Naive B cell (primary cell): ENCODE data around the gene CILP2. TPM values are rescaled to one million over a fixed set of nuclear protein-coding genes. Genes with fewer than 3 reads are reported as not detected.

Experiments
- ATAC-seq, 2 donors: fragments of 150-1000 bp; cut with Tn5 transposase; 2 replicates each; pipeline ENCODE4 v1.10.0; 2021; ENCODE audit warnings: low read depth in 2 of 2, mild to moderate bottlenecking in 2 of 2, moderate library complexity in 2 of 2
- DNase-seq: peaks from one replicate; pipeline ENCODE4 v3.0.0; 2022
- H3K27ac Mint-ChIP-seq, 6 donors: one replicate each; pipeline ENCODE4 v1.8.0; 2020 to 2022; ENCODE audit warnings: mild to moderate bottlenecking in 6 of 6, mixed read lengths in 6 of 6, moderate library complexity in 5 of 6, inconsistent platforms in 2 of 6
- H3K27me3 Mint-ChIP-seq, 3 donors: one replicate each; pipeline ENCODE4 v1.8.0; 2021 to 2022; ENCODE audit warnings: mixed read lengths in 3 of 3, mild to moderate bottlenecking in 1 of 3
- H3K36me3 Mint-ChIP-seq, 2 donors: one replicate each; pipeline ENCODE4 v1.8.0; 2020 to 2022; ENCODE audit warnings: mixed read lengths in 2 of 2, inconsistent platforms in 1 of 2, mild to moderate bottlenecking in 1 of 2
- H3K4me1 Mint-ChIP-seq, 3 donors: one replicate each; pipeline ENCODE4 v1.8.0; 2020 to 2022; ENCODE audit warnings: mixed read lengths in 3 of 3, inconsistent platforms in 1 of 3, mild to moderate bottlenecking in 1 of 3, moderate library complexity in 1 of 3
- H3K4me3 Mint-ChIP-seq, 8 donors: one replicate each; pipeline ENCODE4 v1.8.0; 2020 to 2022; ENCODE audit warnings: mild to moderate bottlenecking in 8 of 8, mixed read lengths in 8 of 8, moderate library complexity in 8 of 8, inconsistent platforms in 2 of 8
- H3K9me3 Mint-ChIP-seq, 7 donors: one replicate each; pipeline ENCODE4 v1.8.0; 2020 to 2022; ENCODE audit warnings: mixed read lengths in 7 of 7, mild to moderate bottlenecking in 5 of 7, inconsistent platforms in 2 of 7, moderate library complexity in 1 of 7
- polyA plus RNA-seq, 6 donors: library from polyadenylated mRNA; unstranded; fragments of 300-500 nt; fragmentation: Illumina TruSeq; gene quantifications; one replicate each; pipeline ENCODE4 v1.2.3, GENCODE V29; 2021; ENCODE audit warnings: low read depth in 6 of 6

Gene CILP2
- polyA plus RNA-seq, 6 donors from 2014 or later, result 0.11 TPM; not detected in 5

DNA sequence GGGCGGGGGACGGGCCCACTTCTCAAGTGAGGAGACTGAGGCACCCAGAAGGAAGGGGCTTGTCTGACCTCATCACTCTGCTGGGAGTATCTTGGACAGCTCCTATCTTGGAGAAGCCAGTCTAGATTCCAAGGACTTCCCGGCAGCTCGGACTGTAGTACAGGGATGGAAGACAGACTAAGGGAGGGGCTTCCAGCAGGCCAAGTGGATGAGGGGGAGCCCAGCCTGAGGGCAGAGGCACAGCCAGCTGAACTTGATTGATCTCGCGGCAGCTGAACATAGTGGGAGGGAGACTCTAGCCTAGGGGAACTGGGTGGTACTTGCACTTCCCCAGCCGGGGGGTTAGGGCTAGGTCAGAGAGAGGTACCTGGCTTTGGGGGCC, 711 bp downstream of the CILP2 start:
- Mint-ChIP-seq H3K9me3 (peaks cover 0 to 5% (median 0%) of the 10 kb centered on the region in 7 donors), H3K4me1 (peaks cover 29 to 40% (median 32%) of the 10 kb centered on the region in 3 donors), H3K36me3 (peaks cover 0 to 5% of the 10 kb centered on the region in 2 donors), H3K27ac (no peak overlapping the region), H3K4me3 (peak overlapping the region; percentile 16 to 77 (median 48)), H3K27me3 (peaks cover 15 to 63% (median 46%) of the 10 kb centered on the region in 3 donors)
- DNase-seq, result no peak
- peak in 1 of 2 donors; percentile 18 for ATAC-seq

DNA sequence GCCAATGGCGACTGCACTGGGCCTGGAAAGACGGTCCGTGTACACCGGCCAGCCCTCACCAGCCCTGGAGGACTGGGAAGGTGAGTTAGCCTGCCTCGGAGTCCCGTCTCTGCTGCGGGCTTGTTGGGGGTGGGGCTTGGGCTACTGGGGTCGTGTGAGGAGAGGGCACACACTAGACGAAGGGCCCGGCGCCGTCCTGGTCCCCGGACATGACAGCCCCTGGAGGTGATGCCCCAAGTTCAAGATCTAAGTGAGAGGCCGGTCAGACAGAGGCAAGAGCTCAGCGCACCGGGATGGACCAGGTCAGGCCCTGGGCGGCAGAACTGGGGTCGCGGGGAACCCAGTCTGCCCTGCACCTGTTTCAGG, 1.6 kb downstream of the CILP2 start:
- Mint-ChIP-seq H3K27ac (no peak overlapping the region), H3K4me1 (peaks cover 29 to 34% (median 32%) of the 10 kb centered on the region in 3 donors), H3K36me3 (no peaks in the 10 kb centered on the region), H3K9me3 (peaks cover 0 to 4% (median 0%) of the 10 kb centered on the region in 7 donors), H3K4me3 (peak overlapping the region in 6 of 8 donors; percentile 16 to 73 (median 50)), H3K27me3 (peaks cover 15 to 66% (median 46%) of the 10 kb centered on the region in 3 donors)
- DNase-seq, result no peak
- ATAC-seq, result no peak

- ATAC-seq (peak; percentile 22 to 29), DNase-seq (no peak)
- H3K4me3 Mint-ChIP-seq, result peak overlapping the region in 7 of 8 donors; percentile 66 to 89 (median 78)
- H3K27ac Mint-ChIP-seq, result no peak overlapping the region
- H3K36me3 Mint-ChIP-seq, result no peaks in the 10 kb centered on the region
- H3K9me3 Mint-ChIP-seq, result peaks cover 0 to 4% (median 0%) of the 10 kb centered on the region in 7 donors
- H3K4me1 Mint-ChIP-seq, result peaks cover 29 to 34% (median 32%) of the 10 kb centered on the region in 3 donors
- peaks cover 15 to 66% (median 46%) of the 10 kb centered on the region in 3 donors for H3K27me3 Mint-ChIP-seq
Measured at GRCh38 chr19:19540064-19540714, 2.1 kb downstream of the CILP2 start.

GRCh38 chr19:19540715-19541515, 2.9 kb downstream of the CILP2 start:
- Mint-ChIP-seq H3K9me3 (peaks cover 0 to 4% (median 0%) of the 10 kb centered on the region in 7 donors), H3K27me3 (peaks cover 15 to 66% (median 46%) of the 10 kb centered on the region in 3 donors), H3K4me1 (peaks cover 29 to 34% (median 32%) of the 10 kb centered on the region in 3 donors), H3K4me3 (peak overlapping the region in 7 of 8 donors; percentile 66 to 89 (median 78)), H3K36me3 (no peaks in the 10 kb centered on the region), H3K27ac (no peak overlapping the region)
- ATAC-seq (peak; percentile 63 to 76), DNase-seq (no peak)

DNA sequence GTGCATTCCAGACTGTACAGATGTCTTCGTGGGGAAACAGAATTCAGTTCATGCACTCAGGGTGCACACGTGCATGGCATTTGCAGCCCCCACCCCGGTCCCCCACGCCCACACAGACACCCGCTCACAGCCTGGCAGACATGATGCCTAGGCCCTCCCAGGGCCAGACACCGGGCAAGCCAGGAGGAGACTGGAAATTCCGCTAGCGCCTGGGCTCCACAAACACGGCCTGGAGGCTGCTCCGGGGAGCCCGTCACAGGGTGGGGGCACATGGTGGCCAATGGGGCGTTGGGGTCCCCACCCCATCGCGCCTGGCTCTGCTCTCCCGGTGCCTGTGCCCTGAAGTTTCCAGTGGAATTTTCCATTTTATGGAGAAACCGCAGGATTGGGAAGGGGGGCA, 3.6 kb downstream of the CILP2 start:
- DNase-seq, result no peak
- no peak for ATAC-seq
- Mint-ChIP-seq H3K36me3 (no peaks in the 10 kb centered on the region), H3K4me1 (peaks cover 26 to 34% (median 32%) of the 10 kb centered on the region in 3 donors), H3K27ac (no peak overlapping the region), H3K27me3 (peaks cover 14 to 65% (median 44%) of the 10 kb centered on the region in 3 donors), H3K9me3 (peaks cover 0 to 4% (median 0%) of the 10 kb centered on the region in 7 donors), H3K4me3 (peak overlapping the region in 6 of 8 donors; percentile 30 to 76 (median 43))

DNA sequence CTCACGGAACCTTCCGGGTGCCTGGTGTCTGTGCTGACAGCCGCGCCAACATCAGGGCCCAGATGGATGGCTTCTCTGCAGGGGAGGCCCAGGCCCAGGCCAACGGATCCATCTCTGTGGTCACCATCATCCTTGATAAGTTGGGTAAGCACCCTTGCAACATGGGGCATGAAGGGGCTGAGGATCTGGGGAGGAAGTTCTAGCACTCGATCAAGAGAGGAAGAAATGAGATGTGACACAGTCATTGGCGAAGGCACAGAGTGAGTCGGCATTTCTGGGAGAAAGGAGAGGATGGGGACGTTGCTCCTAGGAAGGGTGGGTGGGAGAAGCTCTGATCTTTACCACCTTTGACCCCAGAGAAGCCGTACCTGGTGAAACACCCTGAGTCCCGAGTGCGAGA, 4.4 kb downstream of the CILP2 start:
- H3K4me3 Mint-ChIP-seq, result peak overlapping the region in 1 of 8 donors; percentile 64

GRCh38 chr19:19543101-19543500, 5.0 kb downstream of the CILP2 start:
- peaks cover 0 to 2% (median 0%) of the 10 kb centered on the region in 7 donors for H3K9me3 Mint-ChIP-seq
- no peak for ATAC-seq
- H3K4me1 Mint-ChIP-seq, result peaks cover 22 to 26% (median 26%) of the 10 kb centered on the region in 3 donors
- DNase-seq, result no peak
- peaks cover 11 to 59% (median 38%) of the 10 kb centered on the region in 3 donors for H3K27me3 Mint-ChIP-seq
- H3K4me3 Mint-ChIP-seq, result peak overlapping the region in 1 of 8 donors; percentile 59
- H3K27ac Mint-ChIP-seq, result no peak overlapping the region
- no peaks in the 10 kb centered on the region for H3K36me3 Mint-ChIP-seq

More for the DNA sequence above, 4.4 kb downstream of the CILP2 start:
- Mint-ChIP-seq H3K4me1 (peaks cover 22 to 30% (median 29%) of the 10 kb centered on the region in 3 donors), H3K36me3 (no peaks in the 10 kb centered on the region), H3K9me3 (peaks cover 0 to 3% (median 0%) of the 10 kb centered on the region in 7 donors), H3K27me3 (peaks cover 11 to 63% (median 38%) of the 10 kb centered on the region in 3 donors), H3K27ac (no peak overlapping the region)
- DNase-seq, result no peak
- ATAC-seq, result no peak

DNA sequence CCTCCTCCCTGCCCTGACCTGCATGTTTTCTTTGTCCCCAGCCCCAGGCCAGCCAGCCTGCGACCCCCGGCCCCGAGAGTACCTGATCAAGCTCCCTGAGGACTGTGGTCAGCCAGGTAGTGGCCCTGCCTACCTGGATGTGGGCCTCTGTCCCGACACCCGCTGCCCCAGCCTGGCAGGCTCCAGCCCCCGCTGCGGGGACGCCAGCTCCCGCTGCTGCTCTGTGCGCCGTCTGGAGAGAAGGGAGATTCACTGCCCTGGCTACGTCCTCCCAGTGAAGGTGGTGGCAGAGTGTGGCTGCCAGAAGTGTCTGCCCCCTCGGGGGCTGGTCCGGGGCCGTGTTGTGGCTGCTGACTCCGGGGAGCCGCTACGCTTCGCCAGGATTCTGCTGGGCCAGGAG, 5.6 kb downstream of the CILP2 start:
- H3K27me3 Mint-ChIP-seq, result peaks cover 10 to 58% (median 35%) of the 10 kb centered on the region in 3 donors
- H3K4me3 Mint-ChIP-seq, result no peak overlapping the region
- ATAC-seq (no peak), DNase-seq (no peak)
- peaks cover 0 to 2% (median 0%) of the 10 kb centered on the region in 7 donors for H3K9me3 Mint-ChIP-seq
- H3K36me3 Mint-ChIP-seq, result no peaks in the 10 kb centered on the region
- H3K27ac Mint-ChIP-seq, result no peak overlapping the region
- H3K4me1 Mint-ChIP-seq, result peaks cover 19 to 23% (median 23%) of the 10 kb centered on the region in 3 donors

DNA sequence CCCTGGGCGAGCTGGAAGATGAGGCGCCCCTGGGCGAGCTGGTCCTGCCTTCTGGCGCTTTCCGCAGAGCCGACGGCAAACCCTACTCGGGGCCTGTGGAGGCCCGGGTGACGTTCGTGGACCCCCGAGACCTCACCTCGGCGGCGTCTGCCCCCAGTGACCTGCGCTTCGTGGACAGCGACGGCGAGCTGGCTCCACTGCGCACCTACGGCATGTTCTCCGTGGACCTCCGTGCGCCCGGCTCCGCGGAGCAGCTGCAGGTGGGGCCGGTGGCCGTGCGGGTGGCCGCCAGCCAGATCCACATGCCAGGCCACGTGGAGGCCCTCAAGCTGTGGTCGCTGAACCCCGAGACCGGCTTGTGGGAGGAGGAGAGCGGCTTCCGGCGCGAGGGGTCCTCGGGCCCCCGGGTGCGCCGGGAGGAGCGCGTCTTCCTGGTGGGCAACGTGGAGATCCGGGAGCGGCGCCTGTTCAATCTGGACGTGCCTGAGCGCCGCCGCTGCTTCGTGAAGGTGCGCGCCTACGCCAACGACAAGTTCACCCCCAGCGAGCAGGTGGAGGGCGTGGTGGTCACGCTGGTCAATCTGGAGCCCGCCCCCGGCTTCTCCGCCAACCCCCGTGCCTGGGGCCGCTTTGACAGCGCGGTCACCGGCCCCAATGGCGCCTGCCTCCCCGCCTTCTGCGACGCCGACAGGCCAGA, 6.3 kb downstream of the CILP2 start:
- Mint-ChIP-seq H3K9me3 (peaks cover 0 to 3% (median 0%) of the 10 kb centered on the region in 7 donors), H3K27ac (no peak overlapping the region), H3K36me3 (no peaks in the 10 kb centered on the region), H3K4me3 (no peak overlapping the region), H3K27me3 (peaks cover 9 to 59% (median 35%) of the 10 kb centered on the region in 3 donors), H3K4me1 (peaks cover 12 to 18% (median 17%) of the 10 kb centered on the region in 3 donors)
- no peak for ATAC-seq
- no peak for DNase-seq

GRCh38 chr19:19544954-19545591, 7.0 kb downstream of the CILP2 start:
- Mint-ChIP-seq H3K36me3 (no peaks in the 10 kb centered on the region), H3K4me1 (peaks cover 9 to 18% (median 12%) of the 10 kb centered on the region in 3 donors), H3K4me3 (no peak overlapping the region), H3K9me3 (peaks cover 0 to 4% (median 0%) of the 10 kb centered on the region in 7 donors), H3K27me3 (peaks cover 9 to 60% (median 37%) of the 10 kb centered on the region in 3 donors), H3K27ac (no peak overlapping the region)
- no peak for DNase-seq
- ATAC-seq, result no peak

DNA sequence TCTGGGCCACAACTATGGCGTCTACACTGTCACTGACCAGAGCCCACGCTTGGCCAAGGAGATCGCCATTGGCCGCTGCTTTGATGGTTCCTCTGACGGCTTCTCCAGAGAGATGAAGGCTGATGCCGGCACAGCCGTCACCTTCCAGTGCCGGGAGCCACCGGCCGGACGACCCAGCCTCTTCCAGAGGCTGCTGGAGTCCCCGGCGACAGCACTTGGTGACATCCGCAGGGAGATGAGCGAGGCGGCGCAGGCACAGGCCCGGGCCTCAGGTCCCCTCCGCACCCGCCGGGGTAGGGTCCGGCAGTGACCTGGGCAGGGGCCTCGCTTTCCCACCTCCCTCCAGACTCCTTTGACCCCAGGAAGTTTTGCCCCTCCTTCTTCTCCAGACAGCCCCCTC, 7.6 kb downstream of the CILP2 start:
- peaks cover 9 to 59% (median 37%) of the 10 kb centered on the region in 3 donors for H3K27me3 Mint-ChIP-seq
- H3K4me1 Mint-ChIP-seq, result peaks cover 5 to 16% (median 8%) of the 10 kb centered on the region in 3 donors
- no peak overlapping the region for H3K4me3 Mint-ChIP-seq
- no peak for ATAC-seq
- peaks cover 0 to 3% (median 0%) of the 10 kb centered on the region in 7 donors for H3K9me3 Mint-ChIP-seq
- H3K27ac Mint-ChIP-seq, result no peak overlapping the region
- no peaks in the 10 kb centered on the region for H3K36me3 Mint-ChIP-seq
- DNase-seq, result no peak

DNA sequence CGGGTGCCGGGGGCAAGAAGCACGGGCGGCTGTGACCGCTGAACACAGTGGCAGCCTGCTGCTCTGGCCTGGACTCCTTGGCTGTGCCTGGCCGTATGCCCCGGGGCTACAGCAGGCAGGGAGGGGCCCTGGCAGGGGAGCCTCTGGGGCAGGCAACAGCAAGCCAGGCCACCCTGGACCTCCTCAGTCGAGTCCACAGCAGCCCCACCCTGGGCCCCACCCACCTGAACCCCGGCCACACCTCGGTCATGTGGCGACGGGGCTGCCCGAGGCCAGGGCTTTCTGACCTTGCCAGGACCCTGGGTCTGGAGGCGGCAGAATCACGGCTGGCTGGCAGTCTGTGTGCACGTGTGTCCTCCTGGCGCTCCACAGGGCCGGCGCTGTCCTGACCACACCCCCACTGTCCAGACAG, 8.7 kb downstream of the CILP2 start:
- Mint-ChIP-seq H3K4me3 (no peak overlapping the region), H3K9me3 (peaks cover 0 to 3% (median 0%) of the 10 kb centered on the region in 7 donors), H3K27ac (no peak overlapping the region), H3K4me1 (peaks cover 0 to 7% (median 0%) of the 10 kb centered on the region in 3 donors), H3K36me3 (no peaks in the 10 kb centered on the region), H3K27me3 (peaks cover 9 to 48% (median 27%) of the 10 kb centered on the region in 3 donors)
- DNase-seq (no peak), ATAC-seq (no peak)
